Thoracic aorta (tissue), 2 donors: ENCODE results near the gene DPF3. TPM values are rescaled to one million over a fixed set of nuclear protein-coding genes. Genes with fewer than 3 reads are reported as not detected.

Experiments used
- ATAC-seq: fragments of 150-250 bp; one replicate; pipeline ENCODE4 v1.8.0; 2017; ENCODE audit warnings: low read depth; ENCODE audit not compliant: insufficient number of reproducible peaks, low FRiP score
- DNase-seq: peaks from one replicate; pipeline ENCODE4 v3.0.0-alpha.2; 2020; ENCODE audit warnings: low spot score
- H3K27ac ChIP-seq, 2 donors: fragments of 200-600 bp; sonication (generic); 1 replicate in 1 of 2; 2 replicates in 1 of 2; pipeline ENCODE4 v1.5.1; 2016; ENCODE audit warnings: mild to moderate bottlenecking in 2 of 2, moderate library complexity in 2 of 2
- H3K27me3 ChIP-seq: fragments of 200-600 bp; sonication (generic); replicated peaks from 2 replicates; pipeline ENCODE4 v1.6.0; 2016; ENCODE audit warnings: mild to moderate bottlenecking; ENCODE audit not compliant: insufficient read depth
- H3K36me3 ChIP-seq: fragments of 200-600 bp; sonication (generic); one replicate; pipeline ENCODE4 v1.5.1; 2016
- H3K4me1 ChIP-seq, 2 donors: fragments of 200-600 bp; sonication (generic); 1 replicate in 1 of 2; 2 replicates in 1 of 2; pipeline versions ENCODE4 v1.5.1 to v1.6.0; 2016; ENCODE audit warnings: low read depth in 2 of 2, mild to moderate bottlenecking in 1 of 2; ENCODE audit not compliant: control insufficient read depth in 1 of 2
- H3K4me3 ChIP-seq: fragments of 200-600 bp; sonication (generic); 2 replicates; pipeline ENCODE4 v1.5.1; 2016; ENCODE audit warnings: mild to moderate bottlenecking
- H3K9me3 ChIP-seq: fragments of 200-600 bp; sonication (generic); 2 replicates; pipeline ENCODE4 v1.5.1; 2016
- CTCF ChIP-seq: fragments of 200-600 bp; sonication (generic); IDR thresholded peaks from one replicate; pipeline ENCODE4 v1.5.1; 2019; ENCODE audit warnings: antibody characterized with exemption
- total RNA-seq, 2 donors: library from RNA; depleted of rRNA; stranded (reverse); fragments of >200 nt; gene quantifications; one replicate each; pipeline versions ENCODE4 v1.1.0 to v1.2.3, GENCODE V29; 2016

Gene DPF3
- total RNA-seq, 2 donors from 2014 or later: 2.2 to 8.9 TPM

- peak overlapping the region; percentile 34 for H3K4me3 ChIP-seq
- H3K9me3 ChIP-seq: no peaks in the 10 kb centered on the region
- no peak for DNase-seq
- H3K27me3 ChIP-seq: no peaks in the 10 kb centered on the region
- no peaks in the 10 kb centered on the region for H3K36me3 ChIP-seq
- peak; percentile 74 for ATAC-seq
- H3K27ac ChIP-seq: peak overlapping the region; percentile 66 to 73
- no peak for TF ChIP-seq CTCF
- peaks cover 21 to 36% of the 10 kb centered on the region in 2 donors for H3K4me1 ChIP-seq
Measured at GRCh38 chr14:72745546-72745945, 148.4 kb downstream of the DPF3 start.

GRCh38 chr14:72744416-72745120 lies 149.3 kb downstream of the DPF3 start:
- peak overlapping the region in 1 of 2 donors; percentile 22 for H3K27ac ChIP-seq
- no peak for DNase-seq
- no peak overlapping the region for H3K4me3 ChIP-seq

GRCh38 chr14:72743626-72744025 lies 150.3 kb downstream of the DPF3 start:
- no peak overlapping the region for H3K4me3 ChIP-seq
- H3K4me1 ChIP-seq: peaks cover 21 to 36% of the 10 kb centered on the region in 2 donors
- no peak for TF ChIP-seq CTCF
- H3K27me3 ChIP-seq: no peaks in the 10 kb centered on the region
- DNase-seq (no peak), ATAC-seq (no peak)
- H3K27ac ChIP-seq: peak overlapping the region; percentile 30 to 43
- H3K9me3 ChIP-seq: no peaks in the 10 kb centered on the region
- no peaks in the 10 kb centered on the region for H3K36me3 ChIP-seq

More at GRCh38 chr14:72744416-72745120, 149.3 kb downstream of the DPF3 start:
- no peak for TF ChIP-seq CTCF
- ATAC-seq: no peak
- Histone ChIP-seq H3K9me3 (no peaks in the 10 kb centered on the region), H3K27me3 (no peaks in the 10 kb centered on the region), H3K36me3 (no peaks in the 10 kb centered on the region), H3K4me1 (peaks cover 21 to 36% of the 10 kb centered on the region in 2 donors)

- no peak for ATAC-seq
- Histone ChIP-seq H3K36me3 (no peaks in the 10 kb centered on the region), H3K4me1 (peaks cover 21 to 36% of the 10 kb centered on the region in 2 donors), H3K27ac (peak overlapping the region in 1 of 2 donors; percentile 43), H3K4me3 (no peak overlapping the region), H3K27me3 (no peaks in the 10 kb centered on the region), H3K9me3 (no peaks in the 10 kb centered on the region)
- DNase-seq: no peak
- no peak for TF ChIP-seq CTCF
Measured at GRCh38 chr14:72742838-72743195, 151.1 kb downstream of the DPF3 start.

GRCh38 chr14:72742118-72742837 lies 151.6 kb downstream of the DPF3 start:
- no peak for TF ChIP-seq CTCF
- no peak for DNase-seq
- no peaks in the 10 kb centered on the region for H3K36me3 ChIP-seq

More at GRCh38 chr14:72742118-72742837, 151.6 kb downstream of the DPF3 start:
- Histone ChIP-seq H3K27me3 (no peaks in the 10 kb centered on the region), H3K27ac (no peak overlapping the region), H3K4me3 (no peak overlapping the region), H3K9me3 (no peaks in the 10 kb centered on the region), H3K4me1 (peaks cover 21 to 36% of the 10 kb centered on the region in 2 donors)
- ATAC-seq: no peak
